ENCODE measurements around the gene NXPH4. TPM values are rescaled to one million over a fixed set of nuclear protein-coding genes. Genes with fewer than 3 reads are reported as not detected.

Gene NXPH4
- total RNA-seq, 1 donor from 2014 or later = not detected

DNA sequence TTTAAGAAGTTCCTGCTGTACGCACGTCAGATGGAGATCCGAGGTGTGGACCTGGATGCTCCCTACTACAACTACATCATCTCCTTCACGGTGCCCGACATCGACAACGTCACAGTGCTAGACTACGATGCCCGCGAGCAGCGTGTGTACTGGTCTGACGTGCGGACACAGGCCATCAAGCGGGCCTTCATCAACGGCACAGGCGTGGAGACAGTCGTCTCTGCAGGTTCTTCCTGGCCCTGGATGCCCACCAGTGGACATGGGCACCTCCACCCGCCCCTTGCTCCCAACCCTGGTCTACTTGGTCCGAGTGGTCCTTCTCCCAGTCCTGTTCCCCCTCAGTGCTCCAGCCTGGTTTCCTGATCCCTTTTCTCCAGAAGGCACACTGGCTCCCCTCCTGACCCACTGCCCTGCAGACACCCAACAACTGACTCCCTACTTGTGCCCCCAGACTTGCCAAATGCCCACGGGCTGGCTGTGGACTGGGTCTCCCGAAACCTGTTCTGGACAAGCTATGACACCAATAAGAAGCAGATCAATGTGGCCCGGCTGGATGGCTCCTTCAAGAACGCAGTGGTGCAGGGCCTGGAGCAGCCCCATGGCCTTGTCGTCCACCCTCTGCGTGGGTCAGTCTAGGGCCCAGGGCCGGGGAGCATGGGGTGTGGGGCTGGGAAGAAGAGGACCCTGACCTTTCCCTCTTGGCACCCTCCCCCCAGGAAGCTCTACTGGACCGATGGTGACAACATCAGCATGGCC is 37.1 kb upstream of the NXPH4 start:
- intact Hi-C loops (cut with DNase I) = loop anchor here (5.0 to 10.0 kb wide), 2 partner anchors 47 to 115 kb away; no protein-coding TSS in a partner anchor
- Histone ChIP-seq H3K4me3 (no peak overlapping the region), H3K9me3 (no peaks in the 10 kb centered on the region), H3K4me1 (no peaks in the 10 kb centered on the region), H3K36me3 (peaks cover 73% of the 10 kb centered on the region), H3K27ac (no peak overlapping the region), H3K27me3 (no peaks in the 10 kb centered on the region)
- DNase-seq = no peak
- ATAC-seq = no peak
- TF ChIP-seq CTCF (IDR thresholded peaks at IDR 0.05) = no peak

GRCh38 chr12:57180321-57180989 is 36.1 kb upstream of the NXPH4 start:
- peaks cover 83% of the 10 kb centered on the region for H3K36me3 ChIP-seq
- no peak overlapping the region for H3K4me3 ChIP-seq
- no peak overlapping the region for H3K27ac ChIP-seq
- DNase-seq (no peak), ATAC-seq (no peak)
- no peaks in the 10 kb centered on the region for H3K27me3 ChIP-seq
- intact Hi-C loops (cut with DNase I) = loop anchor here (10.0 kb wide), 1 partner anchor 116 kb away; no protein-coding TSS in a partner anchor
- H3K4me1 ChIP-seq = no peaks in the 10 kb centered on the region
- no peak for TF ChIP-seq CTCF (IDR thresholded peaks at IDR 0.05)
- no peaks in the 10 kb centered on the region for H3K9me3 ChIP-seq

DNA sequence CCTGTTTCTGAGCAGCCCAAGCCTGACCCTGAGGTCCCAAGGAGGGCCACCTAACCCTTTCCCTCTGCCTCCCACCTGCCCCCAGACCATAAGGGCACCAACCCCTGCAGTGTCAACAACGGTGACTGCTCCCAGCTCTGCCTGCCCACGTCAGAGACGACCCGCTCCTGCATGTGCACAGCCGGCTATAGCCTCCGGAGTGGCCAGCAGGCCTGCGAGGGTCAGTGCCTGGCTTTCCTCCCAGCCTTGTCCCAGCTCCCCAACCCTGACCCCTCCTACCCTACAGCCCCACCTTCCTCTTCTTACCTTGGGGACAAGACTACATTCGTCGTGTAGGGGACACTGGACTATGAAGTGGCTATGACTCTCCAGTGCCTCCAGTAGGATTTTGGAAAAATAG is 35.5 kb upstream of the NXPH4 start:
- Histone ChIP-seq H3K9me3 (no peaks in the 10 kb centered on the region), H3K36me3 (peaks cover 82% of the 10 kb centered on the region), H3K27ac (no peak overlapping the region), H3K27me3 (no peaks in the 10 kb centered on the region), H3K4me1 (no peaks in the 10 kb centered on the region), H3K4me3 (no peak overlapping the region)
- TF ChIP-seq CTCF (IDR thresholded peaks at IDR 0.05) = no peak
- DNase-seq = no peak
- ATAC-seq = no peak
- intact Hi-C loops (cut with DNase I) = loop anchor here (10.0 kb wide), 1 partner anchor 116 kb away; no protein-coding TSS in a partner anchor

- Histone ChIP-seq H3K9me3 (no peaks in the 10 kb centered on the region), H3K36me3 (peaks cover 82% of the 10 kb centered on the region), H3K4me3 (no peak overlapping the region), H3K27me3 (no peaks in the 10 kb centered on the region), H3K4me1 (no peaks in the 10 kb centered on the region), H3K27ac (no peak overlapping the region)
- TF ChIP-seq CTCF (IDR thresholded peaks at IDR 0.05) = no peak
- DNase-seq (no peak), ATAC-seq (no peak)
- intact Hi-C loops (cut with DNase I) = loop anchor here (10.0 kb wide), 1 partner anchor 117 kb away; no protein-coding TSS in a partner anchor
Observed at GRCh38 chr12:57181561-57182155, 34.9 kb upstream of the NXPH4 start.

DNA sequence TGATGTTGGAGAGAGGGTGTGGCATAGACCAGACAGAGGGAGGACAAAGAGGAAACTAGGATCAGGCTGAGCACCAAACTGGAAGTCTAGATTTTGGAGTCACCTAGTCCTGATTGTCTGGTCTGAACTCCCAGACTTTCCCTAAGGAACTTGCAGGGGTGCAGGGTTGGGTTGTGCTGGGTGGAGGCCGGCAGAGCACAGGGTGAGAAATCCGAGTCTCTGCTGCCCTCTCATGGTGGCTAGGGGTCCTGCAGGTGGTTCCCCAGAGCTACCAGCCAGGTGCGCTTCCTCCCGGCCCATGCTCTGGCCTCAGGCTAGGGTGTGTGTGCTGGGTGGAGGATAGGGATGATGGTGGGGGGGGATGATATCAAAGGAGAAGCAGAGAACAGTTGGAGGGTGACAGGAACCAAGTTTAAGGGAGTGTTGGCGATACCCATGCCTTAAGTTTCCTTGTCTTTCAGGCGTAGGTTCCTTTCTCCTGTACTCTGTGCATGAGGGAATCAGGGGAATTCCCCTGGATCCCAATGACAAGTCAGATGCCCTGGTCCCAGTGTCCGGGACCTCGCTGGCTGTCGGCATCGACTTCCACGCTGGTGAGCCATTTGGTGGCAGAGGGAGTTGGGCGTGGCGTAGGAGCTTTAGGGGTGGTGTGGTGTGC is 33.5 kb upstream of the NXPH4 start:
- intact Hi-C loops (cut with DNase I) = loop anchor here (10.0 kb wide), 1 partner anchor 118 kb away; no protein-coding TSS in a partner anchor
- no peak overlapping the region for H3K27ac ChIP-seq
- H3K36me3 ChIP-seq = peaks cover 83% of the 10 kb centered on the region
- TF ChIP-seq CTCF (IDR thresholded peaks at IDR 0.05) = peak; percentile 84
- no peaks in the 10 kb centered on the region for H3K9me3 ChIP-seq
- H3K4me3 ChIP-seq = no peak overlapping the region
- no peaks in the 10 kb centered on the region for H3K27me3 ChIP-seq
- H3K4me1 ChIP-seq = no peaks in the 10 kb centered on the region
- DNase-seq (peak; percentile 84), ATAC-seq (peak; percentile 90)
